ENCODE data around the gene OXNAD1.

The OXNAD1 gene

DNA sequence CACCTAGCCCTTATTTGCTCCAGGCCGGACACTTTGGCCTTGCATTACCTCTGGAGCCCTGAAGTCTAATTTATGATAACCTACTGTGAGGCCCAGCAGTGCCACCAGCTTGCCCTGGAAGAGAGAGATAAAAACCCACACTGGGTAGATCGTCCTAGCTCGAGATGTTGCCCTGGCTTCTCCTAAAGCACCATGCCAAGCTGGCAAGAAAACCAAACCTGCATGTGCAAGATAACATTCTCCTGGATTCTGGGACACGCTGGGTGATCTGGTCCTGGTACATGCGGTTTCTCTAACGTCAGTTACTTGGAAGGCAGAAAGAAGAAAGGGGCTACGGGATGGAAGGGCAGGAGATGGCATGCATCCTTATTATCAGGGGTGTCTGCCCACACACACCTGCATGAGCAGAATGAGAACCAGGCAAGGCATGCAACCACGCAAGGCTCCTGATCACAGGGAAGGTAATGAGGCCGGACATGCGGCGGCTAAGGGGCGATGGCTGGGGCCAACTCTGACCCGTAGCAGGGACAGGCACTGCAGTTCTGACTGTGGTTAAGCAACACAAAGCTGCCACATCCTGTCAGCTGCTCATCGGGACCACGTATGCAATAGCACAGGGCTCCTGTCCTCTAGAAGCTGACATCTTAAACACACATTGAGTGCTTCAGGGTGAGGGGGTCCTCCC is 73.0 kb downstream of the OXNAD1 start:
- H3K4me3 Mint-ChIP-seq = peak overlapping the region; percentile 59
- no peaks in the 10 kb centered on the region for H3K27me3 Mint-ChIP-seq (ENCODE audit: low read depth)
- H3K27ac Mint-ChIP-seq = peak overlapping the region; percentile 84
- H3K36me3 Mint-ChIP-seq (ENCODE audit: low read depth) = peaks cover 57% of the 10 kb centered on the region
- no peaks in the 10 kb centered on the region for H3K9me3 Mint-ChIP-seq
- peaks cover 33% of the 10 kb centered on the region for H3K4me1 Mint-ChIP-seq (ENCODE audit: low read depth)
- DNase-seq (ENCODE audit: low spot score) = peak; percentile 46

DNA sequence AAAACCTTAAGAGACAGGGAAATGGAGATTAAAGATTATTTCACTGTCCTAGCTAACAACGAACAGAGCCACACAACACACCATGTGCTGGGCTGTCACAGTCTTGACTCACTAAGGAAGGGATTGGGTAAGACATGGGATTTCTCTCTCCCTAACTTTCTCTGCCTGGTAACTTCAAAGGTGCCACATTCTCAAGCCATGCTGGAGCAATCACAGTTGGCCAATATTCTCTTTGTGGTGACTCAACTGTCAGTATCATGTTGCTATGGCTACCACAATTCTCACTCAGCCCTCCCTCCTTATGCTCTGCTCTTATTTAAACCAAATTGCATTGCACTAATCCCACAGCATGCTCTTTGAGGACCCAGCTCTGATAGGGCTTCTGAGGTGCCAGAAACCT is 74.0 kb downstream of the OXNAD1 start:
- H3K4me1 Mint-ChIP-seq (ENCODE audit: low read depth) = peaks cover 42% of the 10 kb centered on the region
- H3K4me3 Mint-ChIP-seq = peak overlapping the region; percentile 59
- peak overlapping the region; percentile 70 for H3K27ac Mint-ChIP-seq
- peak; percentile 16 for DNase-seq (ENCODE audit: low spot score)
- H3K36me3 Mint-ChIP-seq (ENCODE audit: low read depth) = peaks cover 60% of the 10 kb centered on the region
- H3K9me3 Mint-ChIP-seq = no peaks in the 10 kb centered on the region
- H3K27me3 Mint-ChIP-seq (ENCODE audit: low read depth) = no peaks in the 10 kb centered on the region

DNA sequence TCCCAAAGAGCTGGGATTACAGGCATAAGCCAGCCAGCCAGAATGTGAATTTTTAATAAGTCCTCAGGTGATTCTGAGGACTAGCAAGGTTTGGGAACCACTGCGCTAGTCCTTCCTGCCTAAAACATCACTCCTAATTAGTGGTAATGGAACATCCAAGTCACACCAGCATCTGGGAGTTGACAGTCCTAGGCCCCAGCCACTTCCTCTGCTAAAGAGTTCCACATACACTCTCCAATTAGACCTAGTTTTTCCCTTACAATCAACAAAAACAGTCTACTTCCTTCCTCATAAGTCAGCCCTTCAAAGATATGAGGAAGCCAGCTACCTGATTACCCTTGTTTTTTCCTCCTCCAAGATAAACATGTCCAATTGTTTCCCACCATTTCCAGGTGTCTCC is 78.1 kb downstream of the OXNAD1 start:
- H3K27ac Mint-ChIP-seq = no peak overlapping the region
- H3K4me1 Mint-ChIP-seq (ENCODE audit: low read depth) = peaks cover 39% of the 10 kb centered on the region
- H3K27me3 Mint-ChIP-seq (ENCODE audit: low read depth) = no peaks in the 10 kb centered on the region
- peaks cover 69% of the 10 kb centered on the region for H3K36me3 Mint-ChIP-seq (ENCODE audit: low read depth)
- H3K4me3 Mint-ChIP-seq = no peak overlapping the region
- H3K9me3 Mint-ChIP-seq = no peaks in the 10 kb centered on the region
- no peak for DNase-seq (ENCODE audit: low spot score)

DNA sequence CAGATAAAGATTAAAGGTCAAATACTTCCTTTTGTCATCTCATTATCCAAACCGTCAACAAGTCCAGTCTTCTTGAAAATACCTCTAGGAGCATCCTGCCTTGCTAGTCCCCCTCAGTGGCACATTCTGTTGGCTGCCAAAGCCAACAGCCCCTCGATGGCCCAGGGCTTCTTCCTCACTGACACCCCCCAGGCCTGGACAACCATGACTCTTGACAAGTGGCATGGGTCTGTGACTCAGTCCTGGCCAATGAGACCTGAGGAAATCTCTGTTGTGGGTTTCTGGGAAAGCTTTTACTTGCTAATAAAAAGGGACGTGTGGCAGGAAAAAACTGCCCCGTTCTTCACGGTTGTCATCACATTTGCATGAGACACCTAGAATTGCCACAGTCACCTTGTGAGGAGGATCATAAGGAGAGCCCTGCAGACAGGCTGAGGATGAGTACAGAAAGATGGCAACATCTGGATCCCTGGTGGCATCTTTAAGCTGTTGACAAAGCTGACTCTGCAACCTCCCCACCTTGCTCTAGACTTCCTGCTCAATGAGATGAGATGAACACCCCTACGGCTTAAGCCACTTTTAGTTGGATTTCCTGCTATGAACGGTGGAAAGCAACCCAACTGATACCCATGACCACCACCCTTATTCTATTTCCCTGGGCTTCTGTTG is 81.5 kb downstream of the OXNAD1 start:
- Mint-ChIP-seq H3K36me3 (ENCODE audit: low read depth) (peaks cover 77% of the 10 kb centered on the region), H3K27ac (no peak overlapping the region), H3K27me3 (ENCODE audit: low read depth) (no peaks in the 10 kb centered on the region), H3K4me1 (ENCODE audit: low read depth) (peaks cover 23% of the 10 kb centered on the region), H3K4me3 (no peak overlapping the region), H3K9me3 (no peaks in the 10 kb centered on the region)
- no peak for DNase-seq (ENCODE audit: low spot score)

DNA sequence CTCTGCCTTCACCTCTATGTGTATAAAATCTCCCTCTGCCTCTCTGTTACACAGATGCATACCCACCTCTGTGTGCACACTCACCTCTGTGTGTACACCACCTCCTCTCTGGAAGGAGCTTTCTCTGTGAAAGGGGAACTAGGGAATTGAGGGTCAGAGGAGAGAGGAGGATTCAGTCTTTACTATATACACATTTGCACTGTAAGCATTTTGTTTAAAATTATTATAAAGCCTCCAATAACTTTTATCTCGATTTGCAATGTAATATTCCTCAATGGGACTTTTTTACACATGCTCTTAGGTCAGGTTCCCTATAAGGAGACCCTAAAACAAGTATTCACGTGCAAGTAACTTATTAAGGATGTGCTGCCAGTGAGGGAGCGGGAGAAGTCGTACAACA is 82.5 kb downstream of the OXNAD1 start:
- H3K9me3 Mint-ChIP-seq = no peaks in the 10 kb centered on the region
- no peaks in the 10 kb centered on the region for H3K27me3 Mint-ChIP-seq (ENCODE audit: low read depth)
- peaks cover 76% of the 10 kb centered on the region for H3K36me3 Mint-ChIP-seq (ENCODE audit: low read depth)
- no peak for DNase-seq (ENCODE audit: low spot score)
- H3K4me3 Mint-ChIP-seq = no peak overlapping the region
- peaks cover 23% of the 10 kb centered on the region for H3K4me1 Mint-ChIP-seq (ENCODE audit: low read depth)
- H3K27ac Mint-ChIP-seq = peak overlapping the region; percentile 5

DNA sequence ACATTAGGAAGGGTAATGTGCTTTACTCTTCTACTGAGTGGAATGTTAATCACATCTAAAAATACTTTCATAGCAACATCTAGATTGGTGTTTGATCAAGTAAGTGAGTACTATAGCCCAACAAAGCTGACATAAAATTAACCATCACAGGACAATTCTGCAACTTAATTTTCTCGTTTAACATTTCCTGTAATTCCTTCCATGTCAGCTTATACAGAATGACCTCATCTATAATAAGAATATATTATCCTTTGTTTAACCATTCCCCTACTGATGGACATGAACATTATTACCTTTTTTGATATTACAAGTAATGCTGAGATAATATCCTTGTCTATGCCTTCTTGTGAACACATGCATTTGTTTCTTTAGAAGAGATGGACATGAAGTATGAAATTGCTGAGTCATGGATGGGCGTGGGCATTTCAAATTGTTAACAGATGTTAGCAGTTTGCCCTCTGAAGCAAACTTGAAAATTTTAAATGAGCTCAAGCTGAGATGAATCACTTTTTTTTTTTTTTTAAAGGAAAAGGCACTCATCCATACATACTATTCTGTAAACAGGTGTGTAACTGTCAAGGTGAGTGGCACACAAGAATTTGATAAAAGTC is 85.1 kb downstream of the OXNAD1 start:
- H3K27me3 Mint-ChIP-seq (ENCODE audit: low read depth) = no peaks in the 10 kb centered on the region
- H3K4me3 Mint-ChIP-seq = no peak overlapping the region
- H3K36me3 Mint-ChIP-seq (ENCODE audit: low read depth) = peaks cover 60% of the 10 kb centered on the region
- H3K9me3 Mint-ChIP-seq = no peaks in the 10 kb centered on the region
- peaks cover 16% of the 10 kb centered on the region for H3K4me1 Mint-ChIP-seq (ENCODE audit: low read depth)
- DNase-seq (ENCODE audit: low spot score) = no peak
- H3K27ac Mint-ChIP-seq = no peak overlapping the region

DNA sequence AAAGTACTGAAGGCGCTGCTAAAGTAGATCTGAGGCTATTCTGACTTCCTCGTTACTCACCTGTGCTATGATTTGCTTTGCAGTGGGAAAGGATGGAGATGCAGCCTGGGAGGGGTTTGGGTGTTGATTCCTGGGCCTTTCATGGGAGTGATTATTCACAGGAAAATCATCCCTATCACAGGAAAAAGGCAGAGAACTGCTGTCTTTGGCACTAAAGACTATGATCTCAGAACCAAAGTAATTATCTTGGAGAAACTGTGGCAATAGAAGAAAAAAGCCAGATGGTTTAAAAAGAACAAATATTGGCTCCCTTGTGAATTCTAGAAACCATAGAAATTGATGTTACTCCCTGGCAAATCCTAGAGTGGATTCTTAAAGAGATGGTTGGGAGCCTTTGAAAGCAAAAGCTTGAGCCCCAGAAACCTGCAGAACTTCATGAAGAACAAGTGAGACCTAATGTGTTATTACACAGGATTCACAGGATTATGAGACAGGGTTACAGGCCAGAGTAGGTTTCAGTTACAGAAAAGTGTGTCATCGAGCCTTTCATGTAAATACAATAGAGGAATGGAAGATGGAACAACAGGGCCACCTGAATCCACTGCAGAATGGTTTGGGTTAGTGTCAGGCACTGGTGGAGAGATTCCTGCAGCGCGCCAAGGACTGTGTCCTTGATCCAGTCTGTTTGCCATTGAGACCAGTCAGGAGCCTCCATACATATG is 85.7 kb downstream of the OXNAD1 start:
- H3K27ac Mint-ChIP-seq = no peak overlapping the region
- no peaks in the 10 kb centered on the region for H3K9me3 Mint-ChIP-seq
- DNase-seq (ENCODE audit: low spot score) = no peak
- peaks cover 57% of the 10 kb centered on the region for H3K36me3 Mint-ChIP-seq (ENCODE audit: low read depth)
- H3K4me3 Mint-ChIP-seq = no peak overlapping the region
- H3K27me3 Mint-ChIP-seq (ENCODE audit: low read depth) = no peaks in the 10 kb centered on the region
- peaks cover 16% of the 10 kb centered on the region for H3K4me1 Mint-ChIP-seq (ENCODE audit: low read depth)

DNA sequence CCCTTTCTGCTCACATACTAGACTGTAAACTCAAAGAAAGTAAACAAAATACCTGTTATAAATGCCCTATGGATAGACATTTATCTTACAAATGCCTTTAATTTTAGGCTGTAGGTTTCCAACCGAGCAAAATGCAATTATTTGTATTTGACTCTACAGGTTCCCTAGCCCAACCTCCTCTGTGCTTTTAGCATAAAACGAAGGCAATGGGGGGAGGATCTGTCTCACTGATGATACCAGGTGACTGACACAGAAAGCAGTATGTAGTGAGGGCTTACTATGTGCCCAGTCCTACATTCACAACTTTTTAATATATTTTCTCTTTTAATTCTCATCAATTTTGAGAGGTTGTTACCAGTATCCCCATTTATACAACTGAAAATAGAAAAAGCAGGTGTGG is 87.4 kb downstream of the OXNAD1 start:
- Mint-ChIP-seq H3K4me1 (ENCODE audit: low read depth) (peaks cover 13% of the 10 kb centered on the region), H3K27me3 (ENCODE audit: low read depth) (no peaks in the 10 kb centered on the region), H3K9me3 (no peaks in the 10 kb centered on the region), H3K36me3 (ENCODE audit: low read depth) (peaks cover 50% of the 10 kb centered on the region), H3K27ac (no peak overlapping the region), H3K4me3 (no peak overlapping the region)
- DNase-seq (ENCODE audit: low spot score) = no peak

DNA sequence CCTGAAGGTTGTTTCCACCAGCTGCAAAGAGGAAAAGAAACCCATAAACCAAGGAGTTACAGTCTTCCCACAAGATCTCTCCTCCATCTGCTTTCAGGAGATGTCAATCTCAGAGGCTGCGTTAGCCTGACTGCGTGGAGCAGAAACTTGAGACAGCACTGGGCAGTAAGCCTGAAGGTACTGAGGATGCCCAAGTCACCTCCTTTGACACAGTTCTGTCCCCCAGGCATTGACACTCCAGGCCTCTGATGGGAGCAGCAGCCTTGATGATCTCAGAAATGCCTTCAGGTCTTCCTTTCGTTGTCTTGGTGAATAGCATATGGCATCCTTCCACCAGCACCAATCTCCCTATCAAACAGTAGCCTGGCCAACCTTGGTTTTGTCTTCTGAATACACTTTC is 89.3 kb downstream of the OXNAD1 start:
- no peak for DNase-seq (ENCODE audit: low spot score)
- Mint-ChIP-seq H3K4me3 (no peak overlapping the region), H3K4me1 (ENCODE audit: low read depth) (peaks cover 14% of the 10 kb centered on the region), H3K27ac (no peak overlapping the region), H3K9me3 (no peaks in the 10 kb centered on the region), H3K36me3 (ENCODE audit: low read depth) (peaks cover 39% of the 10 kb centered on the region), H3K27me3 (ENCODE audit: low read depth) (no peaks in the 10 kb centered on the region)
